ENCODE data around the gene ITPR1.
A peak's percentile ranks its signal among the peaks of the same experiment; 100 is the strongest.

Gene ITPR1

GRCh38 chr3:4570840-4571621 is 77.9 kb downstream of the ITPR1 start:
- peak in 1 of 2 experiments; percentile 41 for DNase-seq (ENCODE audit: low read depth in 1 of 2, low spot score in 1 of 2)
- TF ChIP-seq CTCF (IDR thresholded peaks at IDR 0.05; ENCODE audit: insufficient read depth, low read length), result no peak
- TF ChIP-seq GABPA (IDR thresholded peaks at IDR 0.05; ENCODE audit: low read depth), result no peak
- TF ChIP-seq POLR2AphosphoS5 (IDR thresholded peaks at IDR 0.05; ENCODE audit: low read depth), result no peak
- TF ChIP-seq REST (IDR thresholded peaks at IDR 0.05; ENCODE audit: insufficient replicate concordance, low read depth), result no peak
- no peak for TF ChIP-seq SPI1 (IDR thresholded peaks at IDR 0.05; ENCODE audit: borderline replicate concordance, low read depth)
- Histone ChIP-seq H3K4me3 (replicated peaks; ENCODE audit: insufficient read depth, low read length) (no peak overlapping the region), H3K27me3 (ENCODE audit: insufficient read depth, poor library complexity, severe bottlenecking) (no peaks in the 10 kb centered on the region), H3K27ac (replicated peaks) (no peak overlapping the region)

GRCh38 chr3:4571690-4572334 is 78.7 kb downstream of the ITPR1 start:
- H3K27ac ChIP-seq (replicated peaks), result no peak overlapping the region
- peak in 1 of 2 experiments; percentile 13 for DNase-seq (ENCODE audit: low read depth in 1 of 2, low spot score in 1 of 2)
- no peak for TF ChIP-seq SPI1 (IDR thresholded peaks at IDR 0.05; ENCODE audit: borderline replicate concordance, low read depth)
- no peak overlapping the region for H3K4me3 ChIP-seq (replicated peaks; ENCODE audit: insufficient read depth, low read length)
- no peaks in the 10 kb centered on the region for H3K27me3 ChIP-seq (ENCODE audit: insufficient read depth, poor library complexity, severe bottlenecking)

- no peak overlapping the region for H3K27ac ChIP-seq (replicated peaks)
- no peak overlapping the region for H3K4me3 ChIP-seq (replicated peaks; ENCODE audit: insufficient read depth, low read length)
- no peak for DNase-seq (ENCODE audit: low read depth in 1 of 2, low spot score in 1 of 2)
- TF ChIP-seq GABPA (IDR thresholded peaks at IDR 0.05; ENCODE audit: low read depth), result no peak
- TF ChIP-seq CTCF (IDR thresholded peaks at IDR 0.05; ENCODE audit: insufficient read depth, low read length), result no peak
- no peak for TF ChIP-seq SPI1 (IDR thresholded peaks at IDR 0.05; ENCODE audit: borderline replicate concordance, low read depth)
- no peak for TF ChIP-seq REST (IDR thresholded peaks at IDR 0.05; ENCODE audit: insufficient replicate concordance, low read depth)
- no peak for TF ChIP-seq POLR2AphosphoS5 (IDR thresholded peaks at IDR 0.05; ENCODE audit: low read depth)
- H3K27me3 ChIP-seq (ENCODE audit: insufficient read depth, poor library complexity, severe bottlenecking), result no peaks in the 10 kb centered on the region
Measured at GRCh38 chr3:4573153-4573552, 80.0 kb downstream of the ITPR1 start.

- no peak for DNase-seq (ENCODE audit: low read depth in 1 of 2, low spot score in 1 of 2)
- TF ChIP-seq POLR2AphosphoS5 (IDR thresholded peaks at IDR 0.05; ENCODE audit: low read depth) (no peak), REST (IDR thresholded peaks at IDR 0.05; ENCODE audit: insufficient replicate concordance, low read depth) (no peak), CTCF (IDR thresholded peaks at IDR 0.05; ENCODE audit: insufficient read depth, low read length) (no peak), GABPA (IDR thresholded peaks at IDR 0.05; ENCODE audit: low read depth) (no peak), SPI1 (IDR thresholded peaks at IDR 0.05; ENCODE audit: borderline replicate concordance, low read depth) (no peak)
- Histone ChIP-seq H3K27me3 (ENCODE audit: insufficient read depth, poor library complexity, severe bottlenecking) (no peaks in the 10 kb centered on the region), H3K4me3 (replicated peaks; ENCODE audit: insufficient read depth, low read length) (no peak overlapping the region), H3K27ac (replicated peaks) (no peak overlapping the region)
Measured at GRCh38 chr3:4574426-4574965, 81.3 kb downstream of the ITPR1 start.

All from HL-60 (cell line).